HepG2 (cell line): ENCODE results near the gene MED12L. TPM values are rescaled to one million over a fixed set of nuclear protein-coding genes. Genes with fewer than 3 reads are reported as not detected.

Experiments used
- CREM ChIP-seq, 2 experiments: sonication (generic) in 1 of 2; formaldehyde crosslinking in 1 of 2; IDR thresholded peaks; 2 replicates each; pipeline versions ENCODE4 v1.4.0 to v1.6.1; 2016 to 2020; ENCODE audit warnings: antibody characterized with exemption in 1 of 2, mild to moderate bottlenecking in 1 of 2, missing genetic modification reagents in 1 of 2
- GATA4 ChIP-seq: sonication (generic); IDR thresholded peaks from 2 replicates; pipeline ENCODE4 v1.6.1; 2016; ENCODE audit warnings: antibody characterized with exemption, low read depth, borderline replicate concordance
- HDAC2 ChIP-seq: sonication (generic); formaldehyde crosslinking; IDR thresholded peaks from 2 replicates; pipeline ENCODE4 v1.4.0; 2020; ENCODE audit warnings: missing genetic modification reagents
- HMG20A ChIP-seq: IDR thresholded peaks from 2 replicates; pipeline ENCODE4 v1.6.1; 2016; ENCODE audit warnings: borderline replicate concordance
- MAFK ChIP-seq, 2 experiments: IDR thresholded peaks in 1 of 2; conservative IDR thresholded peaks in 1 of 2; 2 replicates each; pipeline ENCODE4 v1.6.1; 2011; ENCODE audit warnings: improper control_type of control experiment in 2 of 2, low read length in 2 of 2
- MBD4 ChIP-seq: IDR thresholded peaks from 2 replicates; pipeline ENCODE4 v1.6.1; 2012; ENCODE audit warnings: low read length, inconsistent platforms, borderline replicate concordance
- MED1 ChIP-seq: sonication (generic); formaldehyde crosslinking; IDR thresholded peaks from 2 replicates; pipeline ENCODE4 v1.4.0; 2020; ENCODE audit warnings: missing genetic modification reagents
- NFE2 ChIP-seq: sonication (generic); formaldehyde crosslinking; IDR thresholded peaks from 2 replicates; pipeline ENCODE4 v1.4.0; 2020; ENCODE audit warnings: missing genetic modification reagents
- NFYC ChIP-seq: IDR thresholded peaks from 2 replicates; pipeline ENCODE4 v1.6.1; 2016; ENCODE audit warnings: missing genetic modification reagents, missing compliant biosample characterization
- NPAS2 ChIP-seq: sonication (generic); formaldehyde crosslinking; IDR thresholded peaks from 2 replicates; pipeline ENCODE4 v1.8.0; 2022; ENCODE audit warnings: mild to moderate bottlenecking, missing genetic modification reagents, borderline replicate concordance
- NRL ChIP-seq: sonication (generic); formaldehyde crosslinking; IDR thresholded peaks from 2 replicates; pipeline ENCODE4 v1.5.0; 2020; ENCODE audit warnings: missing genetic modification reagents, mild to moderate bottlenecking, moderate library complexity, borderline replicate concordance
- SP4 ChIP-seq: sonication (generic); formaldehyde crosslinking; IDR thresholded peaks from 2 replicates; pipeline ENCODE4 v1.8.1; 2023; ENCODE audit warnings: mild to moderate bottlenecking, missing genetic modification reagents
- THAP11 ChIP-seq: IDR thresholded peaks from 2 replicates; pipeline ENCODE4 v1.6.1; 2016; ENCODE audit warnings: missing biosample characterization, missing genetic modification reagents
- U2AF2 ChIP-seq: fragments of 200-400 bp; formaldehyde crosslinking; IDR thresholded peaks from 2 replicates; pipeline ENCODE4 v1.6.1; 2017; ENCODE audit warnings: low read depth, mild to moderate bottlenecking, low read length
- ZNF232 ChIP-seq: sonication (generic); formaldehyde crosslinking; IDR thresholded peaks from 2 replicates; pipeline ENCODE4 v1.4.0; 2020; ENCODE audit warnings: missing genetic modification reagents, borderline replicate concordance
- ZNF263 ChIP-seq: sonication (generic); formaldehyde crosslinking; IDR thresholded peaks from 2 replicates; pipeline ENCODE4 v1.4.0; 2020; ENCODE audit warnings: missing genetic modification reagents
- ZNF546 ChIP-seq: sonication (generic); formaldehyde crosslinking; conservative IDR thresholded peaks from 2 replicates; pipeline ENCODE4 v1.8.1; 2023; ENCODE audit warnings: mild to moderate bottlenecking, missing genetic modification reagents
- ZNF577 ChIP-seq: sonication (generic); formaldehyde crosslinking; IDR thresholded peaks from 2 replicates; pipeline ENCODE4 v1.4.0; 2020; ENCODE audit warnings: mild to moderate bottlenecking, low read depth, missing genetic modification reagents, borderline replicate concordance
- ZNF616 ChIP-seq: sonication (generic); formaldehyde crosslinking; IDR thresholded peaks from 2 replicates; pipeline ENCODE4 v1.5.0; 2020; ENCODE audit warnings: low read depth, mild to moderate bottlenecking, missing genetic modification reagents
- polyA plus RNA-seq, 8 experiments: library from polyadenylated mRNA; depleted of rRNA in 3 of 8; stranded (reverse) in 7 of 8; unstranded in 1 of 8; fragments of >200 nt; fragmentation: Illumina TruSeq in 4 of 8; extraction: Trizol in 4 of 8; gene quantifications; 2 replicates each; pipeline versions ENCODE4 v1.2.1 to v1.2.3, GENCODE V29; 2011 to 2016; ENCODE audit warnings: low read depth in 4 of 8, missing spikeins in 1 of 8, mixed read lengths in 1 of 8; ENCODE audit not compliant: insufficient read depth in 1 of 8
- total RNA-seq, 5 experiments: library from RNA; depleted of rRNA; stranded (reverse); fragments of >200 nt; fragmentation: Illumina TruSeq; extraction: Trizol; gene quantifications; 2 replicates each; pipeline ENCODE4 v1.2.3, GENCODE V29; 2016; ENCODE audit warnings: low read depth in 1 of 5
- TF ChIP-seq, protein P1 (sequence below): sonication (generic); formaldehyde crosslinking; IDR thresholded peaks from 2 replicates; pipeline ENCODE4 v1.9.0; 2022; ENCODE audit warnings: missing genetic modification reagents, mild to moderate bottlenecking, borderline replicate concordance
- TF ChIP-seq, protein P2 (sequence below): sonication (generic); formaldehyde crosslinking; IDR thresholded peaks from 2 replicates; pipeline ENCODE4 v1.5.0; 2020; ENCODE audit warnings: missing genetic modification reagents, mild to moderate bottlenecking, borderline replicate concordance
- TF ChIP-seq, protein P3 (sequence below): sonication (generic); formaldehyde crosslinking; IDR thresholded peaks from 2 replicates; pipeline ENCODE4 v1.4.0; 2020; ENCODE audit warnings: missing genetic modification reagents, borderline replicate concordance
- TF ChIP-seq, protein P4 (sequence below): sonication (generic); formaldehyde crosslinking; IDR thresholded peaks from 2 replicates; pipeline ENCODE4 v1.9.0; 2021; ENCODE audit warnings: missing genetic modification reagents, borderline replicate concordance

The MED12L gene
- total and polyA plus RNA-seq, 2 of the 13 experiments (the other 11 are each of a cell fraction or from before 2014, with no cell fraction given): 0.07 to 0.64 TPM

DNA sequence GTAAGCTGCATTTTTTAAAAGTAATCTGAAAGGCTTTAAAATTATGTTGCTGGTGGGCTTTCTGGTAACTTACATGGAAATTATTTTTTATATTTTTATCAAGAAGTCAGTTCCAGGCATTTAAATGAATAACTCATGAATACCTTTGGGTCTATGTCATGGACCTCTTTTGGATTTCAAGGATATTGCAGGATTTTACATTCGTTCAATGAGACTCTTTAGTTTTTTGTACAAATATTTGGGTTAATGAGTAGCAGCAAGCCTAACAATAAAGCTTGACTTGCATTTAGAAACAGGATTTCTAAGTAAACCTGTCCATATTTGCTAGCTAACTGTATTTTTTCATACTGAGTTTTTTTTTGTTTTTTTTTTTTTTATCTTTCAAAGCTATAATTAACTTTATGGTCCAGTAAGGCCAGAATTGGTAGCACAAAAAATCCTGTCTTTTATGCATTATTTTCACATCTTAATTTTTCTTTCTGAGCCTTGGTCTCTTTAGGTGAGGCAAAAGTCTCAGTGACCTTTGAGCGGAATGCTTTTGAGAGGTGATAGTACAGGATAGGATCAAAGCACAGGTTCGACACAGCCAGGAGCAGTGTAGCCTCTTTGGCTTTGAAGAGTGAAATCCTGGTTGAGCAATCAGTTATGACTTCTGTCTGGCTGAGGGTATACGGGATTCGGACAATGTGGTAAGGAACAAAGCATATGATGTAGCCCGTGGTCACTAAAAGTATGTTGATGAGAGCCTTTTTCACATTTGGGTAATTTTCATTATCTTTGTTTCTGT lies 112.7 kb downstream of the MED12L start (continued):
- TF ChIP-seq, protein P1, sequence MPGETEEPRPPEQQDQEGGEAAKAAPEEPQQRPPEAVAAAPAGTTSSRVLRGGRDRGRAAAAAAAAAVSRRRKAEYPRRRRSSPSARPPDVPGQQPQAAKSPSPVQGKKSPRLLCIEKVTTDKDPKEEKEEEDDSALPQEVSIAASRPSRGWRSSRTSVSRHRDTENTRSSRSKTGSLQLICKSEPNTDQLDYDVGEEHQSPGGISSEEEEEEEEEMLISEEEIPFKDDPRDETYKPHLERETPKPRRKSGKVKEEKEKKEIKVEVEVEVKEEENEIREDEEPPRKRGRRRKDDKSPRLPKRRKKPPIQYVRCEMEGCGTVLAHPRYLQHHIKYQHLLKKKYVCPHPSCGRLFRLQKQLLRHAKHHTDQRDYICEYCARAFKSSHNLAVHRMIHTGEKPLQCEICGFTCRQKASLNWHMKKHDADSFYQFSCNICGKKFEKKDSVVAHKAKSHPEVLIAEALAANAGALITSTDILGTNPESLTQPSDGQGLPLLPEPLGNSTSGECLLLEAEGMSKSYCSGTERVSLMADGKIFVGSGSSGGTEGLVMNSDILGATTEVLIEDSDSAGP (CRISPR knock-in tag): no peak
- TF ChIP-seq MED1 (CRISPR knock-in tag) (peak; percentile 90), GATA4 (peak; percentile 86; the same call in 1 of the 2 replicates), NPAS2 (CRISPR knock-in tag) (no peak), MAFK (conservative IDR thresholded peaks at IDR 0.05 in 1 of 2, IDR thresholded peaks at IDR 0.05 in 1 of 2; ENCODE audit: low read length in 2 of 2) (no peak), ZNF263 (CRISPR knock-in tag) (no peak), HMG20A (CRISPR knock-in tag) (peak; percentile 99), NFE2 (no peak), ZNF232 (CRISPR knock-in tag) (no peak; the same call in 1 of the 2 replicates), ZNF616 (no peak), MBD4 (no peak), SP4 (CRISPR knock-in tag) (no peak), THAP11 (CRISPR knock-in tag) (peak; percentile 64), HDAC2 (CRISPR knock-in tag) (peak; percentile 93), ZNF577 (no peak), NFYC (CRISPR knock-in tag) (no peak), CREM (IDR thresholded peaks at IDR 0.05) (peak; percentile 93), CREM (CRISPR knock-in tag; IDR thresholded peaks at IDR 0.05) (no peak), NRL (CRISPR knock-in tag) (no peak), U2AF2 (no peak), ZNF546 (no peak)
- TF ChIP-seq, protein P2, sequence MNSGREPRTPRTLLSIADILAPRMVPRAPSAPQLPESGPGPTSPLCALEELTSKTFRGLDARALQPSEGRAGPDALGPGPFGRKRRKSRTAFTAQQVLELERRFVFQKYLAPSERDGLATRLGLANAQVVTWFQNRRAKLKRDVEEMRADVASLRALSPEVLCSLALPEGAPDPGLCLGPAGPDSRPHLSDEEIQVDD: no peak
- TF ChIP-seq, protein P3, sequence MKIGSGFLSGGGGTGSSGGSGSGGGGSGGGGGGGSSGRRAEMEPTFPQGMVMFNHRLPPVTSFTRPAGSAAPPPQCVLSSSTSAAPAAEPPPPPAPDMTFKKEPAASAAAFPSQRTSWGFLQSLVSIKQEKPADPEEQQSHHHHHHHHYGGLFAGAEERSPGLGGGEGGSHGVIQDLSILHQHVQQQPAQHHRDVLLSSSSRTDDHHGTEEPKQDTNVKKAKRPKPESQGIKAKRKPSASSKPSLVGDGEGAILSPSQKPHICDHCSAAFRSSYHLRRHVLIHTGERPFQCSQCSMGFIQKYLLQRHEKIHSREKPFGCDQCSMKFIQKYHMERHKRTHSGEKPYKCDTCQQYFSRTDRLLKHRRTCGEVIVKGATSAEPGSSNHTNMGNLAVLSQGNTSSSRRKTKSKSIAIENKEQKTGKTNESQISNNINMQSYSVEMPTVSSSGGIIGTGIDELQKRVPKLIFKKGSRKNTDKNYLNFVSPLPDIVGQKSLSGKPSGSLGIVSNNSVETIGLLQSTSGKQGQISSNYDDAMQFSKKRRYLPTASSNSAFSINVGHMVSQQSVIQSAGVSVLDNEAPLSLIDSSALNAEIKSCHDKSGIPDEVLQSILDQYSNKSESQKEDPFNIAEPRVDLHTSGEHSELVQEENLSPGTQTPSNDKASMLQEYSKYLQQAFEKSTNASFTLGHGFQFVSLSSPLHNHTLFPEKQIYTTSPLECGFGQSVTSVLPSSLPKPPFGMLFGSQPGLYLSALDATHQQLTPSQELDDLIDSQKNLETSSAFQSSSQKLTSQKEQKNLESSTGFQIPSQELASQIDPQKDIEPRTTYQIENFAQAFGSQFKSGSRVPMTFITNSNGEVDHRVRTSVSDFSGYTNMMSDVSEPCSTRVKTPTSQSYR (CRISPR knock-in tag): peak; percentile 45; the same call in 1 of the 2 replicates
- TF ChIP-seq, protein P4, sequence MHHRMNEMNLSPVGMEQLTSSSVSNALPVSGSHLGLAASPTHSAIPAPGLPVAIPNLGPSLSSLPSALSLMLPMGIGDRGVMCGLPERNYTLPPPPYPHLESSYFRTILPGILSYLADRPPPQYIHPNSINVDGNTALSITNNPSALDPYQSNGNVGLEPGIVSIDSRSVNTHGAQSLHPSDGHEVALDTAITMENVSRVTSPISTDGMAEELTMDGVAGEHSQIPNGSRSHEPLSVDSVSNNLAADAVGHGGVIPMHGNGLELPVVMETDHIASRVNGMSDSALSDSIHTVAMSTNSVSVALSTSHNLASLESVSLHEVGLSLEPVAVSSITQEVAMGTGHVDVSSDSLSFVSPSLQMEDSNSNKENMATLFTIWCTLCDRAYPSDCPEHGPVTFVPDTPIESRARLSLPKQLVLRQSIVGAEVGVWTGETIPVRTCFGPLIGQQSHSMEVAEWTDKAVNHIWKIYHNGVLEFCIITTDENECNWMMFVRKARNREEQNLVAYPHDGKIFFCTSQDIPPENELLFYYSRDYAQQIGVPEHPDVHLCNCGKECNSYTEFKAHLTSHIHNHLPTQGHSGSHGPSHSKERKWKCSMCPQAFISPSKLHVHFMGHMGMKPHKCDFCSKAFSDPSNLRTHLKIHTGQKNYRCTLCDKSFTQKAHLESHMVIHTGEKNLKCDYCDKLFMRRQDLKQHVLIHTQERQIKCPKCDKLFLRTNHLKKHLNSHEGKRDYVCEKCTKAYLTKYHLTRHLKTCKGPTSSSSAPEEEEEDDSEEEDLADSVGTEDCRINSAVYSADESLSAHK: no peak
